Measurements from ENCODE around the gene FBH1.
A peak's percentile ranks its signal among the peaks of the same experiment; 100 is the strongest.
"Not testable (repeated sequence)": the region's sequence is repeated elsewhere in the genome, so short reads cannot be mapped to it uniquely, and the experiment has no call there.

FBH1 gene

GRCh38 chr10:5961405-5962100, 71.5 kb downstream of the FBH1 start:
- no peak for DNase-seq

- DNase-seq: not testable (repeated sequence)
Measured at GRCh38 chr10:5962358-5962940, 72.4 kb downstream of the FBH1 start.

- DNase-seq: no peak
Measured at GRCh38 chr10:5963071-5963470, 73.0 kb downstream of the FBH1 start.

GRCh38 chr10:5963591-5963990, 73.5 kb downstream of the FBH1 start:
- no peak for DNase-seq

GRCh38 chr10:5964736-5965135, 74.7 kb downstream of the FBH1 start:
- DNase-seq: no peak

GRCh38 chr10:5965266-5965665, 75.2 kb downstream of the FBH1 start:
- DNase-seq: no peak

GRCh38 chr10:5968037-5968680, 78.1 kb downstream of the FBH1 start:
- DNase-seq: no peak

- no peak for DNase-seq
Measured at GRCh38 chr10:5968681-5969453, 78.8 kb downstream of the FBH1 start.

- DNase-seq: no peak
Measured at GRCh38 chr10:5970066-5970465, 80.0 kb downstream of the FBH1 start.

GRCh38 chr10:5970527-5970926, 80.5 kb downstream of the FBH1 start:
- DNase-seq: no peak

- DNase-seq: no peak
Measured at GRCh38 chr10:5971315-5971832, 81.3 kb downstream of the FBH1 start.

GRCh38 chr10:5971886-5972285, 81.8 kb downstream of the FBH1 start:
- DNase-seq: no peak

GRCh38 chr10:5973069-5973468, 83.0 kb downstream of the FBH1 start:
- no peak for DNase-seq

- DNase-seq: peak; percentile 40
Measured at GRCh38 chr10:5975641-5976473, 85.8 kb downstream of the FBH1 start.

- DNase-seq: peak; percentile 23
Measured at GRCh38 chr10:5976512-5977470, 86.7 kb downstream of the FBH1 start.

- peak; percentile 78 for DNase-seq
Measured at GRCh38 chr10:5977471-5978229, 87.6 kb downstream of the FBH1 start, which contains the start of gene IL15RA. TSS of gene IL15RA (minus strand) at chr10:5977543. CDS start at chr10:5977492, 51 bp downstream.

- DNase-seq: no peak
Measured at GRCh38 chr10:5978230-5978489, 88.1 kb downstream of the FBH1 start.

GRCh38 chr10:5981529-5981928, 91.5 kb downstream of the FBH1 start:
- no peak for DNase-seq

GRCh38 chr10:5983774-5984173, 93.7 kb downstream of the FBH1 start:
- no peak for DNase-seq

- DNase-seq: no peak
Measured at GRCh38 chr10:5985029-5985428, 95.0 kb downstream of the FBH1 start.

All from activated gamma-delta T cell treated with Interleukin-2 at 50 U/mL for 16 hours (primary cell).